HepG2 (cell line): ENCODE results near the gene OR6C2. TPM values are rescaled to one million over a fixed set of nuclear protein-coding genes. Genes with fewer than 3 reads are reported as not detected.

Experiments used
- BCL6 ChIP-seq: IDR thresholded peaks from 2 replicates; pipeline ENCODE4 v1.6.1; 2016; ENCODE audit warnings: missing genetic modification reagents, missing compliant biosample characterization
- CCDC6 ChIP-seq: sonication (generic); formaldehyde crosslinking; IDR thresholded peaks from 2 replicates; pipeline ENCODE4 v1.8.1; 2022; ENCODE audit warnings: mild to moderate bottlenecking, missing genetic modification reagents, moderate library complexity
- CEBPZ ChIP-seq: IDR thresholded peaks from 2 replicates; pipeline ENCODE4 v1.6.1; 2012; ENCODE audit warnings: low read length, improper control_type of control experiment
- EP300 ChIP-seq, 3 experiments: sonication (generic) in 1 of 3; formaldehyde crosslinking in 1 of 3; IDR thresholded peaks; 2 replicates each; pipeline versions ENCODE4 v1.5.1 to v1.6.1; 2011 to 2020; ENCODE audit warnings: low read depth in 2 of 3, low read length in 2 of 3, borderline replicate concordance in 1 of 3, improper control_type of control experiment in 1 of 3, mild to moderate bottlenecking in 1 of 3, missing genetic modification reagents in 1 of 3, moderate library complexity in 1 of 3
- FOXJ3 ChIP-seq: sonication (generic); formaldehyde crosslinking; IDR thresholded peaks from 2 replicates; pipeline ENCODE4 v1.4.0; 2020; ENCODE audit warnings: missing genetic modification reagents, mild to moderate bottlenecking, borderline replicate concordance
- HMGXB3 ChIP-seq: sonication (generic); formaldehyde crosslinking; IDR thresholded peaks from 2 replicates; pipeline ENCODE4 v1.4.0; 2020; ENCODE audit warnings: missing genetic modification reagents, borderline replicate concordance
- KLF6 ChIP-seq: IDR thresholded peaks from 2 replicates; pipeline ENCODE4 v1.8.0; 2016; ENCODE audit warnings: missing biosample characterization, missing genetic modification reagents
- U2AF1 ChIP-seq: fragments of 200-400 bp; formaldehyde crosslinking; optimal IDR thresholded peaks from 2 replicates; pipeline ENCODE3; 2017; ENCODE audit warnings: mild to moderate bottlenecking, low read depth, low read length
- YEATS2 ChIP-seq: sonication (generic); formaldehyde crosslinking; IDR thresholded peaks from 2 replicates; pipeline ENCODE4 v1.4.0; 2020; ENCODE audit warnings: missing genetic modification reagents, borderline replicate concordance
- ZC3H13 ChIP-seq: sonication (generic); formaldehyde crosslinking; IDR thresholded peaks from 2 replicates; pipeline ENCODE4 v1.8.1; 2023; ENCODE audit warnings: mild to moderate bottlenecking, missing genetic modification reagents, moderate library complexity
- ZFAT ChIP-seq: sonication (generic); formaldehyde crosslinking; conservative IDR thresholded peaks from 2 replicates; pipeline ENCODE4 v1.8.1; 2023; ENCODE audit warnings: missing genetic modification reagents, inconsistent platforms
- ZFP82 ChIP-seq: sonication (generic); formaldehyde crosslinking; IDR thresholded peaks from 2 replicates; pipeline ENCODE4 v1.5.1; 2020; ENCODE audit warnings: mild to moderate bottlenecking, missing genetic modification reagents, borderline replicate concordance
- ZNF326 ChIP-seq: sonication (generic); formaldehyde crosslinking; IDR thresholded peaks from 2 replicates; pipeline ENCODE4 v1.4.0; 2020; ENCODE audit warnings: missing genetic modification reagents, borderline replicate concordance
- ZNF33A ChIP-seq: sonication (generic); formaldehyde crosslinking; IDR thresholded peaks from 2 replicates; pipeline ENCODE4 v1.5.1; 2020; ENCODE audit warnings: missing genetic modification reagents, mild to moderate bottlenecking, moderate library complexity, borderline replicate concordance
- polyA plus RNA-seq, 8 experiments: library from polyadenylated mRNA; depleted of rRNA in 3 of 8; stranded (reverse) in 7 of 8; unstranded in 1 of 8; fragments of >200 nt; fragmentation: Illumina TruSeq in 4 of 8; extraction: Trizol in 4 of 8; gene quantifications; 2 replicates each; pipeline versions ENCODE4 v1.2.1 to v1.2.3, GENCODE V29; 2011 to 2016; ENCODE audit warnings: low read depth in 4 of 8, missing spikeins in 1 of 8, mixed read lengths in 1 of 8; ENCODE audit not compliant: insufficient read depth in 1 of 8
- total RNA-seq, 5 experiments: library from RNA; depleted of rRNA; stranded (reverse); fragments of >200 nt; fragmentation: Illumina TruSeq; extraction: Trizol; gene quantifications; 2 replicates each; pipeline ENCODE4 v1.2.3, GENCODE V29; 2016; ENCODE audit warnings: low read depth in 1 of 5
- TF ChIP-seq, protein P1 (sequence below): sonication (generic); formaldehyde crosslinking; IDR thresholded peaks from 2 replicates; pipeline ENCODE4 v1.9.0; 2022; ENCODE audit warnings: low read depth, missing genetic modification reagents
- TF ChIP-seq, protein P2 (sequence below): IDR thresholded peaks from 2 replicates; pipeline ENCODE4 v1.6.1; 2012; ENCODE audit warnings: inconsistent platforms
- TF ChIP-seq, protein P3 (sequence below): IDR thresholded peaks from 2 replicates; pipeline ENCODE4 v1.6.1; 2016; ENCODE audit warnings: mild to moderate bottlenecking

OR6C2 gene
- total and polyA plus RNA-seq, 2 of the 13 experiments (the other 11 are each of a cell fraction or from before 2014, with no cell fraction given) = not detected

DNA sequence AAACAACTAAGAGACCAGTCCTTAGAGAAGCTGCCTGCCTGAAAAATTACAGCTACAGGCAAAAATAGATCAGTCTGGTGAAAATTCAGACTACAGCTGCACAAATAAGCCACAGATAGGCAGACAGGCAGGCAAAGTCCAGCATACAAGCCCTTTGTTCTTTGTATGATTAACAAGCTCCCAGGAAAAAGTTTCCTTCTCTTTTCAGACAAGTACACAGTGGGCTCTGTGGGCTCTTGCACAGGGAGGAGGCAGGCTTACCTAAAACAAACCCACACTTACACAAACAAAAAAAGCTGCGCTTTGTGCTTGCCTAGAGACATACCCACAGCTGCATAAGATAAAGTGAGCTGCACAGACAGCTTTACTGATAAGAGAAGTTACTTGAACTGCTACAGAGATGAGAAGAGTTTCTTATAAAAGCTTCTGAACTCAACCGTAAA lies 56.0 kb downstream of the OR6C2 start (continued):
- TF ChIP-seq ZNF326 (no peak), ZFAT (no peak), ZC3H13 (CRISPR knock-in tag) (no peak), U2AF1 (no peak), ZFP82 (no peak), YEATS2 (no peak), KLF6 (CRISPR knock-in tag) (no peak), ZNF33A (no peak), HMGXB3 (no peak), CEBPZ (no peak), BCL6 (CRISPR knock-in tag) (peak; percentile 91), EP300 (IDR thresholded peaks at IDR 0.05; ENCODE audit: low read depth in 2 of 2, low read length in 2 of 2) (peak; percentile 79 to 90; a peak in 3 of 4 replicates), EP300 (CRISPR knock-in tag; IDR thresholded peaks at IDR 0.05; ENCODE audit: borderline replicate concordance) (peak; percentile 66; the same call in 1 of the 2 replicates), CCDC6 (CRISPR knock-in tag) (no peak), FOXJ3 (peak; percentile 80; the same call in 1 of the 2 replicates)
- TF ChIP-seq, protein P1, sequence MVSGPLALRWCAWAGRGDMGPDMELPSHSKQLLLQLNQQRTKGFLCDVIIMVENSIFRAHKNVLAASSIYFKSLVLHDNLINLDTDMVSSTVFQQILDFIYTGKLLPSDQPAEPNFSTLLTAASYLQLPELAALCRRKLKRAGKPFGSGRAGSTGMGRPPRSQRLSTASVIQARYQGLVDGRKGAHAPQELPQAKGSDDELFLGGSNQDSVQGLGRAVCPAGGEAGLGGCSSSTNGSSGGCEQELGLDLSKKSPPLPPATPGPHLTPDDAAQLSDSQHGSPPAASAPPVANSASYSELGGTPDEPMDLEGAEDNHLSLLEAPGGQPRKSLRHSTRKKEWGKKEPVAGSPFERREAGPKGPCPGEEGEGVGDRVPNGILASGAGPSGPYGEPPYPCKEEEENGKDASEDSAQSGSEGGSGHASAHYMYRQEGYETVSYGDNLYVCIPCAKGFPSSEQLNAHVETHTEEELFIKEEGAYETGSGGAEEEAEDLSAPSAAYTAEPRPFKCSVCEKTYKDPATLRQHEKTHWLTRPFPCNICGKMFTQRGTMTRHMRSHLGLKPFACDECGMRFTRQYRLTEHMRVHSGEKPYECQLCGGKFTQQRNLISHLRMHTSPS (CRISPR knock-in tag) = no peak
- TF ChIP-seq, protein P2, sequence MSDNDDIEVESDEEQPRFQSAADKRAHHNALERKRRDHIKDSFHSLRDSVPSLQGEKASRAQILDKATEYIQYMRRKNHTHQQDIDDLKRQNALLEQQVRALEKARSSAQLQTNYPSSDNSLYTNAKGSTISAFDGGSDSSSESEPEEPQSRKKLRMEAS = peak; percentile 27; the same call in 1 of the 2 replicates
- TF ChIP-seq, protein P3, sequence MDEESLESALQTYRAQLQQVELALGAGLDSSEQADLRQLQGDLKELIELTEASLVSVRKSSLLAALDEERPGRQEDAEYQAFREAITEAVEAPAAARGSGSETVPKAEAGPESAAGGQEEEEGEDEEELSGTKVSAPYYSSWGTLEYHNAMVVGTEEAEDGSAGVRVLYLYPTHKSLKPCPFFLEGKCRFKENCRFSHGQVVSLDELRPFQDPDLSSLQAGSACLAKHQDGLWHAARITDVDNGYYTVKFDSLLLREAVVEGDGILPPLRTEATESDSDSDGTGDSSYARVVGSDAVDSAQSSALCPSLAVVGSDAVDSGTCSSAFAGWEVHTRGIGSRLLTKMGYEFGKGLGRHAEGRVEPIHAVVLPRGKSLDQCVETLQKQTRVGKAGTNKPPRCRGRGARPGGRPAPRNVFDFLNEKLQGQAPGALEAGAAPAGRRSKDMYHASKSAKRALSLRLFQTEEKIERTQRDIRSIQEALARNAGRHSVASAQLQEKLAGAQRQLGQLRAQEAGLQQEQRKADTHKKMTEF (CRISPR knock-in tag) = peak; percentile 60
